Neuron (in vitro differentiated cells): ENCODE data around the gene CNPY3.
"Not testable (repeated sequence)": the region's sequence is repeated elsewhere in the genome, so short reads cannot be mapped to it uniquely, and the experiment has no call there.

Experiments used
- H2AFZ ChIP-seq: one replicate; pipeline ENCODE4 v1.6.1; 2013; ENCODE audit warnings: low read depth, mild to moderate bottlenecking, inconsistent platforms, low read length, moderate library complexity
- H3K27me3 ChIP-seq: one replicate; pipeline ENCODE4 v1.6.1; 2013; ENCODE audit warnings: low read length; ENCODE audit not compliant: insufficient read depth
- H3K36me3 ChIP-seq: one replicate; pipeline ENCODE4 v1.6.1; 2013; ENCODE audit warnings: low read length; ENCODE audit not compliant: insufficient read depth
- H3K4me1 ChIP-seq: one replicate; pipeline ENCODE4 v1.6.1; 2013; ENCODE audit warnings: low read length; ENCODE audit not compliant: insufficient read depth
- H3K4me3 ChIP-seq: 2 replicates; pipeline ENCODE4 v1.5.1; 2013; ENCODE audit warnings: mild to moderate bottlenecking, low read length, moderate library complexity
- H3K9me3 ChIP-seq: one replicate; pipeline ENCODE4 v1.6.1; 2013; ENCODE audit warnings: low read length

CNPY3 gene

GRCh38 chr6:42954405-42954804, 25.1 kb downstream of the CNPY3 start:
- not testable (repeated sequence) for H3K4me1 ChIP-seq

GRCh38 chr6:42958125-42958524, 28.8 kb downstream of the CNPY3 start:
- Histone ChIP-seq H3K36me3 (peaks cover 3% of the 10 kb centered on the region), H3K4me1 (no peaks in the 10 kb centered on the region), H3K9me3 (no peaks in the 10 kb centered on the region), H3K4me3 (no peak overlapping the region), H2AFZ (no peak overlapping the region), H3K27me3 (no peaks in the 10 kb centered on the region)

More at GRCh38 chr6:42954405-42954804, 25.1 kb downstream of the CNPY3 start:
- not testable (repeated sequence) for H3K27me3 ChIP-seq, H3K9me3 ChIP-seq, H2AFZ ChIP-seq, H3K4me3 ChIP-seq, H3K36me3 ChIP-seq

GRCh38 chr6:42959917-42960242, 30.6 kb downstream of the CNPY3 start:
- H3K9me3 ChIP-seq = no peaks in the 10 kb centered on the region
- no peak overlapping the region for H3K4me3 ChIP-seq
- no peak overlapping the region for H2AFZ ChIP-seq
- H3K36me3 ChIP-seq = peaks cover 12% of the 10 kb centered on the region
- H3K27me3 ChIP-seq = no peaks in the 10 kb centered on the region
- no peaks in the 10 kb centered on the region for H3K4me1 ChIP-seq

- Histone ChIP-seq H3K36me3 (peaks cover 18% of the 10 kb centered on the region), H3K4me3 (no peak within 1 kb of the TSS), H3K9me3 (no peaks in the 10 kb centered on the region), H3K27me3 (no peaks in the 10 kb centered on the region), H2AFZ (no peak within 1 kb of the TSS), H3K4me1 (no peaks in the 10 kb centered on the region)
These were observed 31.2 kb downstream of the CNPY3 start, which contains the start of gene GNMT for GRCh38 chr6:42960243-42961019. TSS of gene GNMT (plus strand) at chr6:42960754. CDS start at chr6:42960768, 14 bp downstream.

- no peaks in the 10 kb centered on the region for H3K4me1 ChIP-seq
These were observed 31.8 kb downstream of the CNPY3 start for GRCh38 chr6:42961020-42961470.

GRCh38 chr6:42962096-42962495, 32.8 kb downstream of the CNPY3 start:
- Histone ChIP-seq H3K4me3 (no peak overlapping the region), H3K36me3 (peaks cover 27% of the 10 kb centered on the region), H3K4me1 (no peaks in the 10 kb centered on the region), H3K27me3 (no peaks in the 10 kb centered on the region), H2AFZ (no peak overlapping the region), H3K9me3 (no peaks in the 10 kb centered on the region)

More at GRCh38 chr6:42961020-42961470, 31.8 kb downstream of the CNPY3 start:
- Histone ChIP-seq H3K36me3 (peaks cover 20% of the 10 kb centered on the region), H2AFZ (no peak overlapping the region), H3K27me3 (no peaks in the 10 kb centered on the region), H3K4me3 (no peak overlapping the region), H3K9me3 (no peaks in the 10 kb centered on the region)

GRCh38 chr6:42962502-42963178, 33.4 kb downstream of the CNPY3 start:
- Histone ChIP-seq H3K4me1 (no peaks in the 10 kb centered on the region), H3K4me3 (no peak overlapping the region), H3K36me3 (peaks cover 30% of the 10 kb centered on the region), H3K27me3 (no peaks in the 10 kb centered on the region), H3K9me3 (no peaks in the 10 kb centered on the region), H2AFZ (no peak overlapping the region)

GRCh38 chr6:42963179-42963854, 34.0 kb downstream of the CNPY3 start:
- no peaks in the 10 kb centered on the region for H3K9me3 ChIP-seq
- H3K4me3 ChIP-seq = no peak overlapping the region
- no peaks in the 10 kb centered on the region for H3K27me3 ChIP-seq
- H2AFZ ChIP-seq = no peak overlapping the region
- H3K4me1 ChIP-seq = no peaks in the 10 kb centered on the region
- peaks cover 30% of the 10 kb centered on the region for H3K36me3 ChIP-seq

GRCh38 chr6:42963855-42964605, 34.8 kb downstream of the CNPY3 start:
- H3K4me3 ChIP-seq = no peak overlapping the region
- no peaks in the 10 kb centered on the region for H3K9me3 ChIP-seq

GRCh38 chr6:42966571-42966970, 37.3 kb downstream of the CNPY3 start:
- Histone ChIP-seq H3K27me3 (no peaks in the 10 kb centered on the region), H3K4me1 (no peaks in the 10 kb centered on the region), H3K9me3 (no peaks in the 10 kb centered on the region), H2AFZ (no peak overlapping the region), H3K36me3 (peaks cover 33% of the 10 kb centered on the region), H3K4me3 (no peak overlapping the region)

More at GRCh38 chr6:42963855-42964605, 34.8 kb downstream of the CNPY3 start:
- H3K36me3 ChIP-seq = peaks cover 33% of the 10 kb centered on the region
- H2AFZ ChIP-seq = no peak overlapping the region
- H3K4me1 ChIP-seq = no peaks in the 10 kb centered on the region
- no peaks in the 10 kb centered on the region for H3K27me3 ChIP-seq

GRCh38 chr6:42967228-42967627, 37.9 kb downstream of the CNPY3 start:
- Histone ChIP-seq H2AFZ (no peak overlapping the region), H3K27me3 (no peaks in the 10 kb centered on the region), H3K9me3 (no peaks in the 10 kb centered on the region), H3K4me1 (no peaks in the 10 kb centered on the region), H3K36me3 (peaks cover 30% of the 10 kb centered on the region), H3K4me3 (no peak overlapping the region)

- peaks cover 30% of the 10 kb centered on the region for H3K36me3 ChIP-seq
- H3K4me1 ChIP-seq = no peaks in the 10 kb centered on the region
- H3K4me3 ChIP-seq = no peak overlapping the region
- no peaks in the 10 kb centered on the region for H3K27me3 ChIP-seq
- H3K9me3 ChIP-seq = no peaks in the 10 kb centered on the region
- no peak overlapping the region for H2AFZ ChIP-seq
These were observed 38.9 kb downstream of the CNPY3 start for GRCh38 chr6:42968126-42968701.
